LNCAP (cell line): ENCODE data around the gene PTPRK.

Experiments used
- CTCF ChIP-seq: fragments of 450-650 bp; IDR thresholded peaks from 2 replicates; pipeline ENCODE4 v1.5.1; 2017; ENCODE audit warnings: mild to moderate bottlenecking

Gene PTPRK

GRCh38 chr6:128515550-128516513 is 4.6 kb downstream of the PTPRK start:
- TF ChIP-seq CTCF = no peak

GRCh38 chr6:128513878-128514277 is 6.5 kb downstream of the PTPRK start:
- no peak for TF ChIP-seq CTCF

GRCh38 chr6:128512296-128512695 is 8.1 kb downstream of the PTPRK start:
- TF ChIP-seq CTCF = no peak

- no peak for TF ChIP-seq CTCF
These were observed 8.9 kb downstream of the PTPRK start for GRCh38 chr6:128511506-128511905.

GRCh38 chr6:128509709-128510108 is 10.7 kb downstream of the PTPRK start:
- TF ChIP-seq CTCF = no peak

GRCh38 chr6:128508588-128509296 is 11.7 kb downstream of the PTPRK start:
- TF ChIP-seq CTCF = no peak

GRCh38 chr6:128507337-128508310 is 12.8 kb downstream of the PTPRK start:
- no peak for TF ChIP-seq CTCF
